HL-60 (cell line): Measurements from ENCODE around the gene MYH2.

Source experiments
- DNase-seq, 2 experiments: peaks; one replicate each; pipeline ENCODE4 v3.0.0-alpha.2; 2010 to 2020; ENCODE audit warnings: low read depth in 1 of 2, low spot score in 1 of 2
- H3K27ac ChIP-seq: fragments of 250-450 bp; sonication (Bioruptor Pico); replicated peaks from 2 replicates; pipeline ENCODE4 v1.5.1; 2020; ENCODE audit warnings: mild to moderate bottlenecking, moderate library complexity
- H3K27me3 ChIP-seq: fragments of 250-450 bp; sonication (Bioruptor Pico); 2 replicates; pipeline ENCODE4 v1.5.1; 2021; ENCODE audit warnings: mild to moderate bottlenecking, moderate library complexity; ENCODE audit not compliant: insufficient read depth, poor library complexity, severe bottlenecking
- H3K4me3 ChIP-seq: replicated peaks from 2 replicates; pipeline ENCODE4 v1.5.1; 2011; ENCODE audit warnings: mild to moderate bottlenecking, control low read depth, low read length; ENCODE audit not compliant: insufficient read depth
- GABPA ChIP-seq: IDR thresholded peaks from 2 replicates; pipeline ENCODE4 v1.6.1; 2012; ENCODE audit warnings: low read depth
- POLR2AphosphoS5 ChIP-seq: IDR thresholded peaks from 2 replicates; pipeline ENCODE4 v1.6.1; 2012; ENCODE audit warnings: low read depth
- SPI1 ChIP-seq: IDR thresholded peaks from 2 replicates; pipeline ENCODE4 v1.6.1; 2012; ENCODE audit warnings: low read depth, mild to moderate bottlenecking, borderline replicate concordance
- TF ChIP-seq, protein P1 (sequence below): IDR thresholded peaks from 2 replicates; pipeline ENCODE4 v1.6.1; 2012; ENCODE audit warnings: low read depth; ENCODE audit not compliant: insufficient replicate concordance
- TF ChIP-seq, protein P2 (sequence below): IDR thresholded peaks from one replicate; pipeline ENCODE4 v1.5.1; 2011; ENCODE audit warnings: low read length, control low read depth, inconsistent platforms; ENCODE audit not compliant: insufficient read depth

Gene MYH2

DNA sequence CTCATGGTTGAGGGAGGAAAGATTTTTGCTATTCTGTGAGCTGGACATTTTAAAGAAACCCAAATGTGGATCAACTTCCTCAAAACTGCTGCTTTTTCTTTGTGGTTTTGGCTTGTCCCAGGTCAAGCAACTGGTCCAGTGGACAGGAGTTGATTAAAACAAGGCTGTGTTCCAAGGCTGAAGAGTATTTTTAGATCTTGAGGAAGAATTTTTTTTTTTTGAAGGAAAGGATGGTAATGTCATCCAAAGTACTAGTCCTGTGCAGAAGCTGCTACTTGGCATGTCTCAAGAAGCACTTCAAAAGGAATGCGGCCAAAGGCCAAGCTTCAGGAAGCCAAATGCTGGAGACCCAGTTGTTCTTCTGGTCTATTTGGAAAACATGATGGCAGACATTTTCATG is 8.0 kb upstream of the MYH2 start:
- Histone ChIP-seq H3K27ac (no peak overlapping the region), H3K27me3 (no peaks in the 10 kb centered on the region), H3K4me3 (no peak overlapping the region)
- TF ChIP-seq, protein P1, sequence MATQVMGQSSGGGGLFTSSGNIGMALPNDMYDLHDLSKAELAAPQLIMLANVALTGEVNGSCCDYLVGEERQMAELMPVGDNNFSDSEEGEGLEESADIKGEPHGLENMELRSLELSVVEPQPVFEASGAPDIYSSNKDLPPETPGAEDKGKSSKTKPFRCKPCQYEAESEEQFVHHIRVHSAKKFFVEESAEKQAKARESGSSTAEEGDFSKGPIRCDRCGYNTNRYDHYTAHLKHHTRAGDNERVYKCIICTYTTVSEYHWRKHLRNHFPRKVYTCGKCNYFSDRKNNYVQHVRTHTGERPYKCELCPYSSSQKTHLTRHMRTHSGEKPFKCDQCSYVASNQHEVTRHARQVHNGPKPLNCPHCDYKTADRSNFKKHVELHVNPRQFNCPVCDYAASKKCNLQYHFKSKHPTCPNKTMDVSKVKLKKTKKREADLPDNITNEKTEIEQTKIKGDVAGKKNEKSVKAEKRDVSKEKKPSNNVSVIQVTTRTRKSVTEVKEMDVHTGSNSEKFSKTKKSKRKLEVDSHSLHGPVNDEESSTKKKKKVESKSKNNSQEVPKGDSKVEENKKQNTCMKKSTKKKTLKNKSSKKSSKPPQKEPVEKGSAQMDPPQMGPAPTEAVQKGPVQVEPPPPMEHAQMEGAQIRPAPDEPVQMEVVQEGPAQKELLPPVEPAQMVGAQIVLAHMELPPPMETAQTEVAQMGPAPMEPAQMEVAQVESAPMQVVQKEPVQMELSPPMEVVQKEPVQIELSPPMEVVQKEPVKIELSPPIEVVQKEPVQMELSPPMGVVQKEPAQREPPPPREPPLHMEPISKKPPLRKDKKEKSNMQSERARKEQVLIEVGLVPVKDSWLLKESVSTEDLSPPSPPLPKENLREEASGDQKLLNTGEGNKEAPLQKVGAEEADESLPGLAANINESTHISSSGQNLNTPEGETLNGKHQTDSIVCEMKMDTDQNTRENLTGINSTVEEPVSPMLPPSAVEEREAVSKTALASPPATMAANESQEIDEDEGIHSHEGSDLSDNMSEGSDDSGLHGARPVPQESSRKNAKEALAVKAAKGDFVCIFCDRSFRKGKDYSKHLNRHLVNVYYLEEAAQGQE = no peak
- TF ChIP-seq SPI1 = no peak
- TF ChIP-seq GABPA = no peak
- TF ChIP-seq POLR2AphosphoS5 = no peak
- TF ChIP-seq, protein P2, sequence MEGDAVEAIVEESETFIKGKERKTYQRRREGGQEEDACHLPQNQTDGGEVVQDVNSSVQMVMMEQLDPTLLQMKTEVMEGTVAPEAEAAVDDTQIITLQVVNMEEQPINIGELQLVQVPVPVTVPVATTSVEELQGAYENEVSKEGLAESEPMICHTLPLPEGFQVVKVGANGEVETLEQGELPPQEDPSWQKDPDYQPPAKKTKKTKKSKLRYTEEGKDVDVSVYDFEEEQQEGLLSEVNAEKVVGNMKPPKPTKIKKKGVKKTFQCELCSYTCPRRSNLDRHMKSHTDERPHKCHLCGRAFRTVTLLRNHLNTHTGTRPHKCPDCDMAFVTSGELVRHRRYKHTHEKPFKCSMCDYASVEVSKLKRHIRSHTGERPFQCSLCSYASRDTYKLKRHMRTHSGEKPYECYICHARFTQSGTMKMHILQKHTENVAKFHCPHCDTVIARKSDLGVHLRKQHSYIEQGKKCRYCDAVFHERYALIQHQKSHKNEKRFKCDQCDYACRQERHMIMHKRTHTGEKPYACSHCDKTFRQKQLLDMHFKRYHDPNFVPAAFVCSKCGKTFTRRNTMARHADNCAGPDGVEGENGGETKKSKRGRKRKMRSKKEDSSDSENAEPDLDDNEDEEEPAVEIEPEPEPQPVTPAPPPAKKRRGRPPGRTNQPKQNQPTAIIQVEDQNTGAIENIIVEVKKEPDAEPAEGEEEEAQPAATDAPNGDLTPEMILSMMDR = no peak
- DNase-seq = no peak

DNA sequence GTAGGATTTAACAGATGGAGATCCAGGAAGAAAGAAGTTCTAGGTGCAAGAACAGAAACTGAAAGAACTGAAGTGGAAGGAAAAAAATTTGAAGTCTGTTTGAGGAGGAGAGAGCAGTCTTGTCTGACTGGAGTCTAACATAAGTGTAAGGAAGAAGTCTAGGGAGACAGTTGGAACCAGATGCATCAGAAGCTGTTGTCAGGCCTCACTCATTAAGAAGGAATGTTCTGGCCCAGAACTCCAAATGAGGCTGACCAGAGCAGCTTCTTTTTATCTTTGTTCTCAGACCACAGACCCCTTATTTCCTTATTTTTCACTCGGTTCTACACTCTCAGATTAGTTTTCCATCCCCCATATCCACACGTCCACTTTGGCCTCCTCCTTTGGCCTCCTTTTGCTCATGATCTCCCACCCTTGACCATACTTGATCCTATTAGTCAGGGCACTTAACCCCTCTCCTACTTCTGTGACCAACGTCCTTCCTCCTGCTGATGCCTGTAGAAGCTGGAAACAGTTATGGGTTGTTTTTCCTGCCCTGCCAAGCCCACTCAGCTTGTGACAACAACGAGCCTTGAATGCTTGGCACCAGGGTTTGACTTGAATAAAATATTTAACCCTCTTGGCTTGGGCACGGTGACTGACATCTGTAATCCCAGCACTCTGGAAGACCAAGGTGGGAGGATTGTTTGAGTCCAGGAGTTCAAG is 7.0 kb upstream of the MYH2 start:
- Histone ChIP-seq H3K4me3 (no peak overlapping the region), H3K27ac (no peak overlapping the region), H3K27me3 (no peaks in the 10 kb centered on the region)
- DNase-seq = no peak
- TF ChIP-seq, protein P2 = no peak
- TF ChIP-seq POLR2AphosphoS5 (no peak), SPI1 (no peak), GABPA (no peak)
- TF ChIP-seq, protein P1 = no peak

DNA sequence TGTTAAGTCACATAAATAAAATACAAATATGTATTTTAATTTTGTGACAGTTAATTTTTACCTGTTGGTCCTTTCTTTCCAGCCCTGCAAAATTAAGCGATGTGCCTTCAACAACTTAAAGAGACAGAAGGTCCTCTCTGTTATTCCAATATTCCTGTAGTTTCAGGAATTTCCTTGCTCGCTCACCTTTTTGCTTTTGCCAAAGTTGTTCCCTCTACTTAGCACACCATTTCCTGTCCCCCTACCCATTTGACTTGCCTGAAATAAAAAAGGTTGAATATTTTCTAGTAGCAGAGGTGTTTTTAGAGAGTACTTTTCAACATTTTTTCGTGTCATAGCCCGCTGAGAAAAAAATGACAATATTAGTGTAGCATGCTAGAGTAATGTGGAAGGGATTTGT is 556 bp upstream of the MYH2 start:
- H3K27me3 ChIP-seq = no peaks in the 10 kb centered on the region
- DNase-seq = no peak
- H3K27ac ChIP-seq = no peak overlapping the region
- no peak for TF ChIP-seq POLR2AphosphoS5
- TF ChIP-seq, protein P2 = no peak
- TF ChIP-seq, protein P1 = no peak
- no peak for TF ChIP-seq SPI1
- TF ChIP-seq GABPA = no peak
- no peak overlapping the region for H3K4me3 ChIP-seq
